Smooth muscle cell (in vitro differentiated cells): ENCODE measurements around the gene ARSJ. TPM values are rescaled to one million over a fixed set of nuclear protein-coding genes. Genes with fewer than 3 reads are reported as not detected.
A peak's percentile ranks its signal among the peaks of the same experiment; 100 is the strongest.

Source experiments
- DNase-seq: peaks from one replicate; lab custom pipeline; 2025; ENCODE audit not compliant: unreplicated experiment; lab: John Stamatoyannopoulos, UW
- H2AFZ ChIP-seq: fragments of 200-600 bp; sonication (generic); 2 replicates; pipeline ENCODE4 v1.6.0; 2016; ENCODE audit warnings: antibody characterized with exemption, low read depth, mild to moderate bottlenecking
- H3F3A ChIP-seq: fragments of 200-600 bp; sonication (generic); 2 replicates; pipeline ENCODE4 v1.6.0; 2017; ENCODE audit warnings: antibody characterized with exemption, low read depth
- H3K27ac ChIP-seq: fragments of 200-600 bp; sonication (generic); 2 replicates; pipeline ENCODE4 v1.5.1; 2016; ENCODE audit warnings: low read depth, mild to moderate bottlenecking
- H3K27me3 ChIP-seq: fragments of 200-600 bp; sonication (generic); 2 replicates; pipeline ENCODE4 v1.6.1; 2016; ENCODE audit warnings: low read depth, mild to moderate bottlenecking
- H3K36me3 ChIP-seq: fragments of 200-600 bp; sonication (generic); 2 replicates; pipeline ENCODE4 v1.5.1; 2016; ENCODE audit warnings: low read depth
- H3K4me1 ChIP-seq: fragments of 200-600 bp; sonication (generic); 2 replicates; pipeline ENCODE4 v1.5.1; 2016; ENCODE audit warnings: low read depth
- H3K4me2 ChIP-seq: fragments of 200-600 bp; sonication (generic); 2 replicates; pipeline ENCODE4 v1.6.0; 2016; ENCODE audit warnings: mild to moderate bottlenecking
- H3K4me3 ChIP-seq: fragments of 200-600 bp; sonication (generic); 2 replicates; pipeline ENCODE4 v1.5.1; 2016; ENCODE audit warnings: mild to moderate bottlenecking
- H3K79me2 ChIP-seq: fragments of 200-600 bp; sonication (generic); 2 replicates; pipeline ENCODE4 v1.6.0; 2016; ENCODE audit warnings: low read depth, mild to moderate bottlenecking
- H3K9ac ChIP-seq: fragments of 200-600 bp; sonication (generic); 2 replicates; pipeline ENCODE4 v1.6.0; 2016; ENCODE audit warnings: low read depth
- H3K9me3 ChIP-seq: fragments of 200-600 bp; sonication (generic); replicated peaks from 2 replicates; pipeline ENCODE4 v1.5.1; 2016; ENCODE audit warnings: low read depth
- H4K20me1 ChIP-seq: fragments of 200-600 bp; sonication (generic); 2 replicates; pipeline ENCODE4 v1.6.0; 2016; ENCODE audit warnings: low read depth
- WGBS: methylation state at CpG from one replicate; pipeline ENCODE4 v1.1.7; 2016; ENCODE audit warnings: low lambda C conversion rate; 5-methylcytosine and 5-hydroxymethylcytosine counted together
- polyA plus RNA-seq: library from polyadenylated mRNA; unstranded; fragments of >200 nt; fragmentation: Nextera tagmentation; extraction: Ambion mirVana; gene quantifications from 2 replicates; pipeline ENCODE4 v1.2.1, GENCODE V29; 2016
- total RNA-seq: library from RNA; depleted of rRNA; stranded (reverse); fragments of >200 nt; gene quantifications from 2 replicates; pipeline ENCODE4 v1.2.3, GENCODE V29; 2014
- TF ChIP-seq, protein P1 (sequence below): fragments of 200-600 bp; sonication (generic); IDR thresholded peaks from 2 replicates; pipeline ENCODE4 v1.5.1; 2017; ENCODE audit warnings: borderline replicate concordance, mild to moderate bottlenecking, antibody characterized with exemption; ENCODE audit not compliant: insufficient read depth, poor library complexity, severe bottlenecking

Gene ARSJ
- total and polyA plus RNA-seq, 2 experiments from 2014 or later, result 7.9 to 8.8 TPM

DNA sequence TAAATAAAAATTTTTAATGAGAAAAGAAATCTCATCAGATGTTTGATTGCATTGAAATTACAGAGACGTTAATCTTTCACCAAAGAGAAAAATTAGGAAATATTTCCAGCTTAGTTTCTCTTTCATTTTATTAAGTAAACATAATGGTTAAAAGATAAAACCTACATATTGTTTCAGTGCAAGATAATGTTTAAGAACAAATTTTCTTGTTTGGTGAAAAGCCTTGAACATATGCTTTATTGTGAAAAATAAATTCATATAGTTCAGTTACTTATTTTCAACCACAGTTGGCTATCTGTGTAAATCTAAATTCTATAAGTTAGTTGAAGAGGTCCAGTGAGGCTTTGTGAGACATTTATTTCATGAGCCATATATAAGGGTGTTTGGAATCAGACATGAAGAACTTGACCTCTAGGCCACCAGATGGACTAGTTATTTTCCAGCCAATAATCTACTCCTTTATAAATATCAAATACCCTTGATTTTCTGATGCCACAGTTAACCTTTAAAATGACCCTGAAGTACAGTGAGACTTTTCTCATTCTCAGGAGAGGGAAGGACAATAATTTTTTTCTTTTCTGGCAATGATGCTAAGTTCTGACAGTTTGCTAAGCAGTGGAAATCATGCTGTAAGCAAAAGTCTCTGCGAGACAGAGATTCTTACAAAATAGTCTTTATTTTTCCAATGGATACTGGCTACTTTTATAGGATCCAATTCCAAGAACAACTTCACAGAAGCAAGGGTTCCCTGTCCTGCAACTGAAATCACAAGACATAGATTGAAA lies 2.5 kb downstream of the ARSJ start:
- no peaks in the 10 kb centered on the region for H3K27me3 ChIP-seq
- no peaks in the 10 kb centered on the region for H3K36me3 ChIP-seq
- H3K9me3 ChIP-seq, result no peaks in the 10 kb centered on the region
- no peak for DNase-seq
- peaks cover 2% of the 10 kb centered on the region for H3K4me1 ChIP-seq
- TF ChIP-seq, protein P1, sequence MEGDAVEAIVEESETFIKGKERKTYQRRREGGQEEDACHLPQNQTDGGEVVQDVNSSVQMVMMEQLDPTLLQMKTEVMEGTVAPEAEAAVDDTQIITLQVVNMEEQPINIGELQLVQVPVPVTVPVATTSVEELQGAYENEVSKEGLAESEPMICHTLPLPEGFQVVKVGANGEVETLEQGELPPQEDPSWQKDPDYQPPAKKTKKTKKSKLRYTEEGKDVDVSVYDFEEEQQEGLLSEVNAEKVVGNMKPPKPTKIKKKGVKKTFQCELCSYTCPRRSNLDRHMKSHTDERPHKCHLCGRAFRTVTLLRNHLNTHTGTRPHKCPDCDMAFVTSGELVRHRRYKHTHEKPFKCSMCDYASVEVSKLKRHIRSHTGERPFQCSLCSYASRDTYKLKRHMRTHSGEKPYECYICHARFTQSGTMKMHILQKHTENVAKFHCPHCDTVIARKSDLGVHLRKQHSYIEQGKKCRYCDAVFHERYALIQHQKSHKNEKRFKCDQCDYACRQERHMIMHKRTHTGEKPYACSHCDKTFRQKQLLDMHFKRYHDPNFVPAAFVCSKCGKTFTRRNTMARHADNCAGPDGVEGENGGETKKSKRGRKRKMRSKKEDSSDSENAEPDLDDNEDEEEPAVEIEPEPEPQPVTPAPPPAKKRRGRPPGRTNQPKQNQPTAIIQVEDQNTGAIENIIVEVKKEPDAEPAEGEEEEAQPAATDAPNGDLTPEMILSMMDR, result no peak
- H3K27ac ChIP-seq, result peak overlapping the region; percentile 4
- H3F3A ChIP-seq, result no peaks in the 10 kb centered on the region
- peak overlapping the region; percentile 93 for H3K4me2 ChIP-seq
- peaks cover 27% of the 10 kb centered on the region for H3K79me2 ChIP-seq
- H4K20me1 ChIP-seq, result no peaks in the 10 kb centered on the region
- peak overlapping the region; percentile 5 for H2AFZ ChIP-seq
- no peak overlapping the region for H3K9ac ChIP-seq
- 76% methylated on average over 2 of the region's 2 CpGs for WGBS
- H3K4me3 ChIP-seq, result peak overlapping the region; percentile 66

DNA sequence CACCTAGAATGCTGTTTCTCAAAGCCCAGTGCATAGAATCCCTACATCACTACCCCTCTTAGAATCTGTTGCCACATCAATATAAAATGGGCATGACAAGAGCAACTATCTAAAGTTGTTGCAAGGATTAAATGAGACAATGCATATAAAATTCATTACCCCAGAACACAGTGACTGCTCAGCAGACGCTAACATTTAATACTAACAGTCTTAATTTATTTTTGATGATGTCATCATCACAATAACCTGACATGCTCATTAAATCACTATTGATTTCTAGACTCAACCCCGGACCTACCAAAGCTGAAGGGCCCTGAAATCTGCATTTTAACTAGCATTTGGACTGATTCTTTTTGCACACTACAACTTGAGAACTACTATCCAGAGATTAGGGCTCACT lies 3.9 kb downstream of the ARSJ start:
- no peaks in the 10 kb centered on the region for H4K20me1 ChIP-seq
- H3K4me1 ChIP-seq, result no peaks in the 10 kb centered on the region
- 93% methylated on average over 2 of the region's 2 CpGs for WGBS
- no peak overlapping the region for H3K9ac ChIP-seq
- H3K4me3 ChIP-seq, result peak overlapping the region; percentile 66
- H3K79me2 ChIP-seq, result peaks cover 34% of the 10 kb centered on the region
- no peaks in the 10 kb centered on the region for H3K36me3 ChIP-seq
- H3K4me2 ChIP-seq, result peak overlapping the region; percentile 93
- TF ChIP-seq, protein P1, result no peak
- no peak for DNase-seq
- no peak overlapping the region for H3K27ac ChIP-seq
- no peaks in the 10 kb centered on the region for H3K9me3 ChIP-seq
- H2AFZ ChIP-seq, result no peak overlapping the region
- no peaks in the 10 kb centered on the region for H3K27me3 ChIP-seq
- no peaks in the 10 kb centered on the region for H3F3A ChIP-seq

DNA sequence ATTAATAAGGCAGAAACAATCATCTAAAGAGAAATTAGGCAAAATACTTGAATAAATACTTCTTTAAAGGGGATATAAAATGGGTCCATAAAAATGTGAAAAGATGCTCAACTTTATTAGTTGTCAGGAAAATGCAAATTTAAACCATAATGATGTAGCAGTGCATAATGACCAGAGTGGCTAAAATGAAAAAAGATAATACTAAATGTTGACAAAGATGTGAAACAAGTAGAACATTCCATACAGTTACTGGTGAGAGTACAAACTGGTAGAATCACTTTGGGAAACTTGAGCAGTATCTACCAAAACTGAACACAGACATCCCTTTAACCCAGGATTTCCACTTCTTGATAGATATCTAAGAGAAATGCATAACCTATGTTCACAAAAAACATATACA lies 5.0 kb downstream of the ARSJ start:
- TF ChIP-seq, protein P1, result no peak
- Histone ChIP-seq H3K9me3 (no peaks in the 10 kb centered on the region), H3K9ac (no peak overlapping the region), H3F3A (no peaks in the 10 kb centered on the region), H3K36me3 (no peaks in the 10 kb centered on the region), H3K27me3 (no peaks in the 10 kb centered on the region), H3K4me1 (no peaks in the 10 kb centered on the region), H2AFZ (no peak overlapping the region), H3K4me2 (no peak overlapping the region), H3K27ac (no peak overlapping the region), H3K79me2 (peaks cover 34% of the 10 kb centered on the region), H3K4me3 (peak overlapping the region; percentile 66), H4K20me1 (no peaks in the 10 kb centered on the region)
- no peak for DNase-seq

DNA sequence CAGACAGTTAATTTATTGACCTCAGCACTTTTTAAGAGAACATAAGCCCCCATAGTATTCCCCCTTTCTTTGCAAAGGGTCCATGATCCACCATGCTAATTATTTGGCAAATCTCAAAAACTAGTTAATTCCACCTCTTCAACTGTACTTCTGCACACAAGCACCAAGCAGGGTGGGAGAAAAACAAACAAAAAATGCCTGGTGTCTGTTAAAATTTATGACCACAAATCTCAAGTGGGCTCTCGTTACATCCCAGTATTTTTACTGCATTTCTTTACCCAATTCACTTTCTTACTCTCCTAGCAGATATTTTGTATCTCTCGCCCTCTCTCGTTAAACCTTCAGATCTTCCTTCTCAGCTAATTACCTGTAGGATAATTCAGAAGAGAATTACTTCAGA lies 6.1 kb downstream of the ARSJ start:
- 55% methylated on average over 3 of the region's 3 CpGs for WGBS

More for the DNA sequence above, 6.1 kb downstream of the ARSJ start:
- H4K20me1 ChIP-seq, result no peaks in the 10 kb centered on the region
- H3K4me3 ChIP-seq, result no peak overlapping the region
- TF ChIP-seq, protein P1, result no peak
- H2AFZ ChIP-seq, result no peak overlapping the region
- H3K4me1 ChIP-seq, result no peaks in the 10 kb centered on the region
- H3F3A ChIP-seq, result no peaks in the 10 kb centered on the region
- no peak overlapping the region for H3K9ac ChIP-seq
- H3K36me3 ChIP-seq, result no peaks in the 10 kb centered on the region
- H3K27ac ChIP-seq, result no peak overlapping the region
- H3K27me3 ChIP-seq, result no peaks in the 10 kb centered on the region
- H3K4me2 ChIP-seq, result no peak overlapping the region
- peaks cover 30% of the 10 kb centered on the region for H3K79me2 ChIP-seq
- DNase-seq, result no peak
- H3K9me3 ChIP-seq, result no peaks in the 10 kb centered on the region
